HEK293 (cell line): ENCODE measurements around the gene SOCS6.

Experiments
- CTCF ChIA-PET: fragments of 350-600 bp; formaldehyde crosslinking; extraction: SDS; loops from one replicate; lab custom pipeline; 2021; ENCODE audit warnings: antibody characterized with exemption; lab: Yijun Ruan, JAX
- POLR2A ChIA-PET: fragments of 300-600 bp; formaldehyde crosslinking; extraction: SDS; loops from one replicate; lab custom pipeline; 2020; ENCODE audit warnings: antibody characterized with exemption, inconsistent platforms; lab: Yijun Ruan, JAX
- H3K27ac ChIP-seq: fragments of 200-500 bp; sonication (Bioruptor generic); 2 replicates; pipeline ENCODE4 v1.5.1; 2014; ENCODE audit warnings: low read depth, low read length, control low read depth, inconsistent platforms; ENCODE audit errors: extremely low read depth
- H3K36me3 ChIP-seq, 2 experiments: fragments of 200-500 bp in 1 of 2; sonication (Bioruptor generic) in 1 of 2; 1 replicate in 1 of 2; 2 replicates in 1 of 2; pipeline ENCODE4 v1.5.1; 2014 to 2017; ENCODE audit warnings: inconsistent platforms in 2 of 2, low read length in 2 of 2; ENCODE audit not compliant: control insufficient read depth in 2 of 2, insufficient read depth in 1 of 2
- H3K4me1 ChIP-seq: fragments of 200-500 bp; sonication (Bioruptor generic); 2 replicates; pipeline ENCODE4 v1.5.1; 2014; ENCODE audit warnings: mild to moderate bottlenecking, low read length, inconsistent platforms; ENCODE audit not compliant: control insufficient read depth, insufficient read depth
- H3K4me3 ChIP-seq: 2 replicates; pipeline ENCODE4 v1.5.1; 2011; ENCODE audit warnings: low read depth, mild to moderate bottlenecking, control low read depth, low read length, moderate library complexity
- H3K9me3 ChIP-seq: fragments of 200-500 bp; sonication (Bioruptor generic); 2 replicates; pipeline ENCODE4 v1.5.1; 2014; ENCODE audit warnings: low read depth, low read length, inconsistent platforms; ENCODE audit not compliant: control insufficient read depth, insufficient read depth
- BCL11A ChIP-seq: fragments of 450-650 bp; formaldehyde crosslinking; IDR thresholded peaks from 2 replicates; pipeline ENCODE4 v1.5.1; 2016; ENCODE audit warnings: low read depth, missing biosample characterization, missing genetic modification characterization
- CTCF ChIP-seq: fragments of 450-650 bp; formaldehyde crosslinking; IDR thresholded peaks from 2 replicates; pipeline ENCODE4 v1.5.1; 2016; ENCODE audit warnings: missing biosample characterization, missing genetic modification characterization
- GLIS1 ChIP-seq: fragments of 450-650 bp; formaldehyde crosslinking; IDR thresholded peaks from 2 replicates; pipeline ENCODE4 v1.5.1; 2016; ENCODE audit warnings: missing biosample characterization, missing genetic modification characterization
- OSR2 ChIP-seq: fragments of 450-650 bp; formaldehyde crosslinking; IDR thresholded peaks from 2 replicates; pipeline ENCODE4 v1.5.1; 2016; ENCODE audit warnings: missing biosample characterization, missing genetic modification characterization
- SP3 ChIP-seq: fragments of 450-650 bp; formaldehyde crosslinking; IDR thresholded peaks from 2 replicates; pipeline ENCODE4 v1.5.1; 2016; ENCODE audit warnings: missing biosample characterization, missing genetic modification characterization
- SP7 ChIP-seq: fragments of 450-650 bp; formaldehyde crosslinking; IDR thresholded peaks from 2 replicates; pipeline ENCODE4 v1.5.1; 2016; ENCODE audit warnings: missing biosample characterization, missing genetic modification characterization
- TRIM28 ChIP-seq: IDR thresholded peaks from 2 replicates; pipeline ENCODE4 v1.6.1; 2011; ENCODE audit warnings: low read length, control low read depth, borderline replicate concordance
- ZFP3 ChIP-seq: fragments of 450-650 bp; formaldehyde crosslinking; IDR thresholded peaks from 2 replicates; pipeline ENCODE4 v1.5.1; 2016; ENCODE audit warnings: low read depth, missing biosample characterization, missing genetic modification characterization
- ZFP69B ChIP-seq: fragments of 450-650 bp; formaldehyde crosslinking; IDR thresholded peaks from 2 replicates; pipeline ENCODE4 v1.5.1; 2016; ENCODE audit warnings: missing biosample characterization, missing genetic modification characterization
- ZNF155 ChIP-seq: fragments of 450-650 bp; formaldehyde crosslinking; IDR thresholded peaks from 2 replicates; pipeline ENCODE4 v1.5.1; 2016; ENCODE audit warnings: missing biosample characterization, missing genetic modification characterization
- ZNF175 ChIP-seq: fragments of 450-650 bp; formaldehyde crosslinking; IDR thresholded peaks from 2 replicates; pipeline ENCODE4 v1.5.1; 2016; ENCODE audit warnings: missing biosample characterization, missing genetic modification characterization
- ZNF19 ChIP-seq: fragments of 450-650 bp; formaldehyde crosslinking; IDR thresholded peaks from 2 replicates; pipeline ENCODE4; 2016; ENCODE audit warnings: missing biosample characterization, missing genetic modification characterization, low read depth
- ZNF274 ChIP-seq, 2 experiments: fragments of 200-500 bp in 1 of 2; fragments of 450-650 bp in 1 of 2; sonication (Bioruptor generic) in 1 of 2; formaldehyde crosslinking in 1 of 2; IDR thresholded peaks; 2 replicates each; pipeline versions ENCODE4 v1.5.1 to v1.6.1; 2014 to 2016; ENCODE audit warnings: borderline replicate concordance in 1 of 2, inconsistent platforms in 1 of 2, low read length in 1 of 2, missing biosample characterization in 1 of 2, missing genetic modification characterization in 1 of 2
- ZNF335 ChIP-seq: fragments of 450-650 bp; formaldehyde crosslinking; conservative IDR thresholded peaks from 2 replicates; pipeline ENCODE4 v1.5.1; 2016; ENCODE audit warnings: missing biosample characterization, missing genetic modification characterization
- ZNF341 ChIP-seq: fragments of 450-650 bp; formaldehyde crosslinking; IDR thresholded peaks from 2 replicates; pipeline ENCODE4; 2016; ENCODE audit warnings: low read depth, missing biosample characterization, missing genetic modification characterization
- ZNF391 ChIP-seq: fragments of 450-650 bp; formaldehyde crosslinking; IDR thresholded peaks from 2 replicates; pipeline ENCODE4 v1.5.1; 2016; ENCODE audit warnings: low read depth, missing biosample characterization, missing genetic modification characterization, borderline replicate concordance
- ZNF473 ChIP-seq: fragments of 450-650 bp; formaldehyde crosslinking; IDR thresholded peaks from 2 replicates; pipeline ENCODE4 v1.5.1; 2017; ENCODE audit warnings: missing biosample characterization, missing genetic modification characterization
- ZNF514 ChIP-seq: fragments of 450-650 bp; formaldehyde crosslinking; IDR thresholded peaks from 2 replicates; pipeline ENCODE4 v1.5.1; 2016; ENCODE audit warnings: missing biosample characterization, missing genetic modification characterization
- ZNF521 ChIP-seq: fragments of 450-650 bp; formaldehyde crosslinking; IDR thresholded peaks from 2 replicates; pipeline ENCODE4 v1.5.1; 2017; ENCODE audit warnings: missing biosample characterization, mild to moderate bottlenecking, missing genetic modification characterization
- ZNF560 ChIP-seq: fragments of 450-650 bp; formaldehyde crosslinking; IDR thresholded peaks from 2 replicates; pipeline ENCODE4 v1.5.1; 2017; ENCODE audit warnings: missing biosample characterization, missing genetic modification characterization, borderline replicate concordance
- ZNF600 ChIP-seq: fragments of 450-650 bp; formaldehyde crosslinking; IDR thresholded peaks from 2 replicates; pipeline ENCODE4 v1.5.1; 2016; ENCODE audit warnings: missing biosample characterization, missing genetic modification characterization
- ZNF626 ChIP-seq: fragments of 450-650 bp; sonication (Bioruptor Pico); formaldehyde crosslinking; IDR thresholded peaks from 2 replicates; pipeline ENCODE4 v1.5.1; 2018; ENCODE audit warnings: missing biosample characterization, missing genetic modification characterization, inconsistent platforms
- ZNF664 ChIP-seq: fragments of 450-650 bp; formaldehyde crosslinking; IDR thresholded peaks from 2 replicates; pipeline ENCODE4 v1.5.1; 2016; ENCODE audit warnings: missing biosample characterization, missing genetic modification characterization
- ZNF707 ChIP-seq: fragments of 450-650 bp; formaldehyde crosslinking; IDR thresholded peaks from 2 replicates; pipeline ENCODE4 v1.5.1; 2016; ENCODE audit warnings: missing biosample characterization, missing genetic modification characterization
- ZNF776 ChIP-seq: fragments of 450-650 bp; formaldehyde crosslinking; IDR thresholded peaks from 2 replicates; pipeline ENCODE4 v1.5.0; 2017; ENCODE audit warnings: missing biosample characterization, missing genetic modification characterization, borderline replicate concordance
- ZSCAN16 ChIP-seq: fragments of 450-650 bp; formaldehyde crosslinking; IDR thresholded peaks from 2 replicates; pipeline ENCODE4 v1.5.1; 2016; ENCODE audit warnings: missing biosample characterization, missing genetic modification characterization
- TF ChIP-seq, protein P1 (sequence below): fragments of 450-650 bp; formaldehyde crosslinking; IDR thresholded peaks from 2 replicates; pipeline ENCODE4 v1.5.1; 2016; ENCODE audit warnings: missing biosample characterization, missing genetic modification characterization
- TF ChIP-seq, protein P2 (sequence below): fragments of 450-650 bp; formaldehyde crosslinking; conservative IDR thresholded peaks from 2 replicates; pipeline ENCODE4 v1.5.1; 2016; ENCODE audit warnings: low read depth, missing biosample characterization, missing genetic modification characterization

The SOCS6 gene

GRCh38 chr18:70287731-70288130, 1.1 kb upstream of the SOCS6 start:
- Histone ChIP-seq H3K27ac (no peak overlapping the region), H3K36me3 (no peaks in the 10 kb centered on the region; a peak in 1 of 3 replicates), H3K4me3 (no peak overlapping the region), H3K9me3 (no peaks in the 10 kb centered on the region), H3K4me1 (peaks cover 5% of the 10 kb centered on the region)
- TF ChIP-seq ZNF19 (tag by site-specific recombination) (no peak), ZNF707 (no peak), OSR2 (no peak), ZNF514 (no peak), TRIM28 (no peak), ZNF473 (tag by site-specific recombination) (no peak), ZNF626 (tag by site-specific recombination) (no peak), ZNF560 (tag by site-specific recombination) (no peak), ZNF664 (peak; percentile 68), SP7 (tag by site-specific recombination) (0 out of 2 replicates have a peak, but pooled peaks have one; percentile 5), ZNF600 (tag by site-specific recombination) (no peak)
- CTCF ChIA-PET = interaction anchor here (0.8 kb wide), 1 partner anchor 92 kb away, joined by 5 read pairs; no protein-coding TSS in a partner anchor
- POLR2A ChIA-PET = no interaction called here

DNA sequence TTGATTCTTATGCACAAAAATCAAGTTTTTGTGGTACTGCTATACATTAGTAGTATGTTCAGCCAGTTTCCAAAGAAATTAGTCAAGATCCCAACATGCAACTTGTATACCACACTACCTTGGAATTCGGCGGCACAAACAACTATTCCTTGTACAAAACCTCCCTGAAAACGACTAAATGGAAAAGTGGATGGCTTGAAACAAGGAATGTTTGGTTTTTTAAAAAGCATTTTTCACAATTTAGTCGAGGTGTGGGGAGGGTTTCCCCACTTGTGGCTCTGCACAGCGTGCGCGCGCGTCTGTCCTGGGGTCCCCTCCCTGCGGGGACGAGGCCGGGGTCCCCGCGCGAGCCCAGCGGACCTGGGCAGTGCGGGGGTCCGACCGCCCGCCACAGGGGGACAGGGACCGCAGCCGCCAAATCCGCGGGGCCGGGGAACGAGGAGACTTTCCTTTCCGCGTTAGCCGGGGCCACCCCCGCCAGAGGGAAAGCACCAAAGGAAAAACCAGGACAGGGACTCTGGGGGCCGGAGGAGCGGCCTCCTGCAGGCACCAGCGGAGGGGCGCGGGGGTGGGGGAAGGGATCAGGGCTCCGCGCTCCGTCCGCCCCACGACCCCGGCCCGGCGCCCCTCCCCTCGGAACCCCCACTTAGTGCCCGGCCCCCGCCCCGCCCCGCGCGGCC, 534 bp upstream of the SOCS6 start:
- Histone ChIP-seq H3K9me3 (no peaks in the 10 kb centered on the region), H3K36me3 (no peaks in the 10 kb centered on the region; a peak in 1 of 3 replicates), H3K4me3 (peak overlapping the region; percentile 66), H3K4me1 (peaks cover 11% of the 10 kb centered on the region), H3K27ac (peak overlapping the region; percentile 90)
- CTCF ChIA-PET = no interaction called here
- POLR2A ChIA-PET = no interaction called here
- TF ChIP-seq ZSCAN16 (tag by site-specific recombination) (no peak), ZNF335 (tag by site-specific recombination) (peak; percentile 57), BCL11A (tag by site-specific recombination) (no peak), TRIM28 (no peak), ZNF391 (tag by site-specific recombination) (no peak), ZNF274 (IDR thresholded peaks at IDR 0.05; ENCODE audit: low read length) (no peak), ZNF274 (tag by site-specific recombination; IDR thresholded peaks at IDR 0.05; ENCODE audit: borderline replicate concordance) (no peak), CTCF (tag by site-specific recombination) (no peak), ZFP69B (tag by site-specific recombination) (no peak), ZFP3 (tag by site-specific recombination) (no peak), ZNF341 (tag by site-specific recombination) (0 out of 2 replicates have a peak, but pooled peaks have one; percentile 23), ZNF776 (tag by site-specific recombination) (no peak), ZNF175 (no peak), ZNF521 (tag by site-specific recombination) (no peak), GLIS1 (tag by site-specific recombination) (peak; percentile 62), ZNF155 (tag by site-specific recombination) (no peak), SP3 (no peak)
- TF ChIP-seq, protein P1, sequence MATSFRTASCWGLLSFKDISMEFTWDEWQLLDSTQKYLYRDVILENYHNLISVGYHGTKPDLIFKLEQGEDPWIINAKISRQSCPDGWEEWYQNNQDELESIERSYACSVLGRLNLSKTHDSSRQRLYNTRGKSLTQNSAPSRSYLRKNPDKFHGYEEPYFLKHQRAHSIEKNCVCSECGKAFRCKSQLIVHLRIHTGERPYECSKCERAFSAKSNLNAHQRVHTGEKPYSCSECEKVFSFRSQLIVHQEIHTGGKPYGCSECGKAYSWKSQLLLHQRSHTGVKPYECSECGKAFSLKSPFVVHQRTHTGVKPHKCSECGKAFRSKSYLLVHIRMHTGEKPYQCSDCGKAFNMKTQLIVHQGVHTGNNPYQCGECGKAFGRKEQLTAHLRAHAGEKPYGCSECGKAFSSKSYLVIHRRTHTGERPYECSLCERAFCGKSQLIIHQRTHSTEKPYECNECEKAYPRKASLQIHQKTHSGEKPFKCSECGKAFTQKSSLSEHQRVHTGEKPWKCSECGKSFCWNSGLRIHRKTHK = no peak
- TF ChIP-seq, protein P2, sequence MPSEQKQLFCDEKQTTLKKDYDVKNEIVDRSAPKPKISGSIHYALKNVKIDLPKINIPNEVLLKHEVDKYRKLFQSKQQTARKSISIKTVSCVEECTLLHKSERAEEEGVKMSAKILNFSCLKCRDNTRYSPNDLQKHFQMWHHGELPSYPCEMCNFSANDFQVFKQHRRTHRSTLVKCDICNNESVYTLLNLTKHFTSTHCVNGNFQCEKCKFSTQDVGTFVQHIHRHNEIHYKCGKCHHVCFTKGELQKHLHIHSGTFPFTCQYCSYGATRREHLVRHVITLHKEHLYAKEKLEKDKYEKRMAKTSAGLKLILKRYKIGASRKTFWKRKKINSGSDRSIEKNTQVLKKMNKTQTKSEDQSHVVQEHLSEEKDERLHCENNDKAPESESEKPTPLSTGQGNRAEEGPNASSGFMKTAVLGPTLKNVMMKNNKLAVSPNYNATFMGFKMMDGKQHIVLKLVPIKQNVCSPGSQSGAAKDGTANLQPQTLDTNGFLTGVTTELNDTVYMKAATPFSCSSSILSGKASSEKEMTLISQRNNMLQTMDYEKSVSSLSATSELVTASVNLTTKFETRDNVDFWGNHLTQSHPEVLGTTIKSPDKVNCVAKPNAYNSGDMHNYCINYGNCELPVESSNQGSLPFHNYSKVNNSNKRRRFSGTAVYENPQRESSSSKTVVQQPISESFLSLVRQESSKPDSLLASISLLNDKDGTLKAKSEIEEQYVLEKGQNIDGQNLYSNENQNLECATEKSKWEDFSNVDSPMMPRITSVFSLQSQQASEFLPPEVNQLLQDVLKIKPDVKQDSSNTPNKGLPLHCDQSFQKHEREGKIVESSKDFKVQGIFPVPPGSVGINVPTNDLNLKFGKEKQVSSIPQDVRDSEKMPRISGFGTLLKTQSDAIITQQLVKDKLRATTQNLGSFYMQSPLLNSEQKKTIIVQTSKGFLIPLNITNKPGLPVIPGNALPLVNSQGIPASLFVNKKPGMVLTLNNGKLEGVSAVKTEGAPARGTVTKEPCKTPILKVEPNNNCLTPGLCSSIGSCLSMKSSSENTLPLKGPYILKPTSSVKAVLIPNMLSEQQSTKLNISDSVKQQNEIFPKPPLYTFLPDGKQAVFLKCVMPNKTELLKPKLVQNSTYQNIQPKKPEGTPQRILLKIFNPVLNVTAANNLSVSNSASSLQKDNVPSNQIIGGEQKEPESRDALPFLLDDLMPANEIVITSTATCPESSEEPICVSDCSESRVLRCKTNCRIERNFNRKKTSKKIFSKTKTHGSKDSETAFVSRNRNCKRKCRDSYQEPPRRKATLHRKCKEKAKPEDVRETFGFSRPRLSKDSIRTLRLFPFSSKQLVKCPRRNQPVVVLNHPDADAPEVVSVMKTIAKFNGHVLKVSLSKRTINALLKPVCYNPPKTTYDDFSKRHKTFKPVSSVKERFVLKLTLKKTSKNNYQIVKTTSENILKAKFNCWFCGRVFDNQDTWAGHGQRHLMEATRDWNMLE (tag by site-specific recombination) = no peak
